Sigmoid colon (tissue), 7 donors: Measurements from ENCODE around the gene RPS6KA2. TPM values are rescaled to one million over a fixed set of nuclear protein-coding genes. Genes with fewer than 3 reads are reported as not detected.

ENCODE experiments used
- DNase-seq: peaks from one replicate; pipeline ENCODE4 v3.0.0-alpha.2; 2019
- H3K27ac ChIP-seq, 4 donors: fragments of 200-600 bp; sonication (generic); one replicate each; pipeline ENCODE4 v1.5.1; 2016 to 2019; ENCODE audit warnings: mild to moderate bottlenecking in 1 of 4
- H3K27me3 ChIP-seq, 3 donors: fragments of 200-600 bp; sonication (generic); one replicate each; pipeline ENCODE4 v1.5.1; 2019; ENCODE audit warnings: mild to moderate bottlenecking in 1 of 3
- H3K36me3 ChIP-seq, 4 donors: fragments of 200-600 bp; sonication (generic); one replicate each; pipeline ENCODE4 v1.5.1; 2016 to 2019
- H3K4me1 ChIP-seq, 4 donors: fragments of 200-600 bp; sonication (generic); one replicate each; pipeline ENCODE4 v1.5.1; 2017 to 2019
- H3K4me3 ChIP-seq, 4 donors: fragments of 200-600 bp; sonication (generic); one replicate each; pipeline ENCODE4 v1.5.1; 2017 to 2019; ENCODE audit warnings: mild to moderate bottlenecking in 2 of 4, moderate library complexity in 1 of 4
- H3K9me3 ChIP-seq, 4 donors: fragments of 200-600 bp in 3 of 4; sonication (generic) in 3 of 4; one replicate each; pipeline versions ENCODE4 v1.5.1 to v1.6.1; 2013 to 2019
- CTCF ChIP-seq, 4 experiments: fragments of 450-650 bp in 3 of 4; fragments of 200-600 bp in 1 of 4; IDR thresholded peaks; one replicate each; pipeline ENCODE4 v1.5.1; 2016 to 2019; ENCODE audit warnings: antibody characterized with exemption in 4 of 4, mild to moderate bottlenecking in 3 of 4, moderate library complexity in 2 of 4
- EP300 ChIP-seq, 4 donors: sonication (generic); formaldehyde crosslinking; IDR thresholded peaks; one replicate each; pipeline ENCODE4 v1.6.1; 2017; ENCODE audit warnings: antibody characterized with exemption in 4 of 4
- POLR2A ChIP-seq, 2 donors: fragments of 450-650 bp; IDR thresholded peaks; one replicate each; pipeline ENCODE4 v1.6.1; 2016; ENCODE audit warnings: antibody characterized with exemption in 2 of 2, mild to moderate bottlenecking in 2 of 2, moderate library complexity in 2 of 2
- POLR2AphosphoS5 ChIP-seq, 4 donors: sonication (generic); formaldehyde crosslinking; IDR thresholded peaks; one replicate each; pipeline ENCODE4 v1.6.1; 2017; ENCODE audit warnings: antibody characterized with exemption in 4 of 4
- WGBS, 2 donors: extraction: QIAGEN DNeasy Blood & Tissue Kit; methylation state at CpG; one replicate each; pipeline ENCODE4 v1.1.7; 2013; 5-methylcytosine and 5-hydroxymethylcytosine counted together
- intact Hi-C: fragments of 100-400 bp; cut with DNase I; formaldehyde crosslinking; loops from one replicate; pipeline ENCODE4 v1.15.1; 2023
- polyA plus RNA-seq, 3 donors: library from polyadenylated mRNA; stranded (reverse); fragments of 200-250 nt; gene quantifications; one replicate each; pipeline ENCODE4 v1.2.3, GENCODE V29; 2013
- total RNA-seq, 4 donors: library from RNA; depleted of rRNA; stranded (reverse); fragments of >200 nt; gene quantifications; one replicate each; pipeline ENCODE4 v1.1.0, GENCODE V29; 2016
- donor health status: healthy with polysubstance abuse.
- donor health status: Bipolar disorder and iron deficiency.
- donor health status: healthy.

The RPS6KA2 gene
- total and polyA plus RNA-seq, 7 donors, result 6.5 to 44.7 (median 27.8) TPM

- no peaks in the 10 kb centered on the region for H3K27me3 ChIP-seq
- no peak for DNase-seq
- H3K9me3 ChIP-seq, result no peaks in the 10 kb centered on the region
- TF ChIP-seq POLR2AphosphoS5 (IDR thresholded peaks at IDR 0.05) (no peak), CTCF (IDR thresholded peaks at IDR 0.05) (no peak), POLR2A (IDR thresholded peaks at IDR 0.05) (no peak), EP300 (IDR thresholded peaks at IDR 0.05) (no peak)
- whole genome bisulfite sequencing, 2 donors, result 87 to 89% methylated on average over 9 of the region's 9 CpGs
- intact Hi-C loops, result no loop called here
- H3K4me1 ChIP-seq, result no peaks in the 10 kb centered on the region
- no peak overlapping the region for H3K27ac ChIP-seq
- H3K36me3 ChIP-seq, result peaks cover 0 to 10% (median 5%) of the 10 kb centered on the region in 4 donors
- no peak overlapping the region for H3K4me3 ChIP-seq
Observed at GRCh38 chr6:166525567-166525966, 101.5 kb downstream of the RPS6KA2 start.

GRCh38 chr6:166523782-166524559 lies 103.1 kb downstream of the RPS6KA2 start:
- Histone ChIP-seq H3K36me3 (peaks cover 0 to 3% (median 0%) of the 10 kb centered on the region in 4 donors), H3K4me1 (no peaks in the 10 kb centered on the region), H3K27me3 (no peaks in the 10 kb centered on the region), H3K4me3 (no peak overlapping the region), H3K27ac (no peak overlapping the region), H3K9me3 (no peaks in the 10 kb centered on the region)
- intact Hi-C loops, result no loop called here
- WGBS, 2 donors, result 88 to 89% methylated on average over 16 of the region's 16 CpGs
- no peak for DNase-seq
- TF ChIP-seq EP300 (IDR thresholded peaks at IDR 0.05), result no peak
- no peak for TF ChIP-seq POLR2A (IDR thresholded peaks at IDR 0.05)
- no peak for TF ChIP-seq CTCF (IDR thresholded peaks at IDR 0.05)
- no peak for TF ChIP-seq POLR2AphosphoS5 (IDR thresholded peaks at IDR 0.05)

- TF ChIP-seq POLR2A (IDR thresholded peaks at IDR 0.05), result no peak
- TF ChIP-seq POLR2AphosphoS5 (IDR thresholded peaks at IDR 0.05), result no peak
- Histone ChIP-seq H3K4me1 (no peaks in the 10 kb centered on the region), H3K9me3 (no peaks in the 10 kb centered on the region), H3K27me3 (no peaks in the 10 kb centered on the region), H3K27ac (no peak overlapping the region), H3K36me3 (peaks cover 0 to 3% (median 0%) of the 10 kb centered on the region in 4 donors), H3K4me3 (no peak overlapping the region)
- intact Hi-C loops, result no loop called here
- 88 to 95% methylated on average over 10 of the region's 10 CpGs for WGBS, 2 donors
- DNase-seq, result no peak
Observed at GRCh38 chr6:166520905-166521834, 105.9 kb downstream of the RPS6KA2 start.

- H3K4me1 ChIP-seq, result no peaks in the 10 kb centered on the region
- TF ChIP-seq POLR2A (IDR thresholded peaks at IDR 0.05) (no peak), EP300 (IDR thresholded peaks at IDR 0.05) (no peak), POLR2AphosphoS5 (IDR thresholded peaks at IDR 0.05) (no peak), CTCF (IDR thresholded peaks at IDR 0.05) (no peak)
- no peaks in the 10 kb centered on the region for H3K27me3 ChIP-seq
- no peak overlapping the region for H3K27ac ChIP-seq
- DNase-seq, result no peak
- WGBS, 2 donors, result 85 to 89% methylated on average over 7 of the region's 7 CpGs
- no peak overlapping the region for H3K4me3 ChIP-seq
- intact Hi-C loops, result no loop called here
- no peaks in the 10 kb centered on the region for H3K36me3 ChIP-seq
- no peaks in the 10 kb centered on the region for H3K9me3 ChIP-seq
Observed at GRCh38 chr6:166516251-166516884, 110.7 kb downstream of the RPS6KA2 start.
